ENCODE results near the gene CDKN2C. TPM values are rescaled to one million over a fixed set of nuclear protein-coding genes. Genes with fewer than 3 reads are reported as not detected.

The CDKN2C gene
- total RNA-seq, 1 donor from 2014 or later = 30.2 TPM

- intact Hi-C loops (cut with micrococcal nuclease) = loop anchor here (1.0 to 10.0 kb wide), 8 partner anchors 8 to 1675 kb away; partner anchors contain the start of genes BTF3L4, EPS15, OSBPL9 and RNF11
Measured at GRCh38 chr1:50959913-50960844, 9.9 kb upstream of the CDKN2C start, which contains the start of gene FAF1. TSS of gene FAF1 (minus strand) at chr1:50960267. CDS start at chr1:50959811, 456 bp downstream.

GRCh38 chr1:50964863-50965262, 5.2 kb upstream of the CDKN2C start:
- intact Hi-C loops (cut with micrococcal nuclease) = loop anchor here (5.0 to 10.0 kb wide), 2 partner anchors 552 to 1670 kb away; partner anchors contain the start of genes EPS15 and SHISAL2A

GRCh38 chr1:50966991-50967390, 3.1 kb upstream of the CDKN2C start:
- intact Hi-C loops (cut with micrococcal nuclease) = loop anchor here (10.0 kb wide), 1 partner anchor 1668 kb away; the partner anchor contains the start of gene SHISAL2A

GRCh38 chr1:50967416-50968157, 2.5 kb upstream of the CDKN2C start:
- intact Hi-C loops (cut with micrococcal nuclease) = loop anchor here (1.0 to 10.0 kb wide), 9 partner anchors 7 to 1667 kb away; partner anchors contain the start of genes FAF1, NRDC, RNF11 and SHISAL2A

- intact Hi-C loops (cut with micrococcal nuclease) = loop anchor here (1.0 to 10.0 kb wide), 9 partner anchors 8 to 1667 kb away; partner anchors contain the start of genes FAF1, NRDC, RNF11 and SHISAL2A
Measured at GRCh38 chr1:50968158-50968820, 1.8 kb upstream of the CDKN2C start.

GRCh38 chr1:50968821-50969610, 1.0 kb upstream of the CDKN2C start:
- intact Hi-C loops (cut with micrococcal nuclease) = loop anchor here (1.0 to 10.0 kb wide), 9 partner anchors 8 to 1666 kb away; partner anchors contain the start of genes FAF1, NRDC, RNF11 and SHISAL2A

GRCh38 chr1:50970509-50970887, 453 bp downstream of the CDKN2C start:
- intact Hi-C loops (cut with micrococcal nuclease) = loop anchor here (10.0 kb wide), 2 partner anchors 196 to 464 kb away; no protein-coding TSS in a partner anchor

DNA sequence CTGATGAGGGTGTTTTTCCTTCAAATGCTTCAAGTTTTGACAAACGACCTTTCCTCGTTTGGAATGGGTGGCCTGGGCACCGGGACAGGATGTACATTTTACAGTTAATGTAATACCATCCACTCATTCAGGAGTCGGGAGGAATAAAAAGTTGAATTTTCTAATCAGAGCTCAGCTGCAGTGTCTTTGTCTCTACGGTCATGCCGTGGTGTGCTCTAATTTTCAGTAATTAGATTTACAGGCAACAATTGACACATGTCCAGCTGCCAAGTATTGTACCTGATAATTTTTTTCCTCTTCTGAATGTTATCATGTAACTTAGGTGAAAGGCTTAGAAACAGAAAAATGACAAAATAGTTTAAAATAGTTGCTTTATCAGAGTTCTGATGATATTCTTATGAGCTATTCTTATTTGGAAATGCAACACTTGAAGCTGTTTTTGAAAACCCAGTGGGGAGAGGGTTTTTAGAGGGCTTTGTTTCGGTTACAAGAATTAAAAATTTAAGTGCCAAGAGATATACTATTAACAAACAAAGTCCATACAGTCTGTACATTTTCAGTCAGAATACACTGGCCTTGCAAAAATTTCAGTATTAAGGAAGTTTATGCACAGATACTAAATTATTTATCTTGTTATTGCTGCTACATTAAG, 1.0 kb downstream of the CDKN2C start:
- intact Hi-C loops (cut with micrococcal nuclease) = loop anchor here (10.0 kb wide), 2 partner anchors 196 to 464 kb away; no protein-coding TSS in a partner anchor

- intact Hi-C loops (cut with micrococcal nuclease) = loop anchor here (10.0 kb wide), 2 partner anchors 197 to 463 kb away; no protein-coding TSS in a partner anchor
Measured at GRCh38 chr1:50971748-50972305, 1.8 kb downstream of the CDKN2C start.

GRCh38 chr1:50972766-50973165, 2.7 kb downstream of the CDKN2C start:
- intact Hi-C loops (cut with micrococcal nuclease) = loop anchor here (10.0 kb wide), 2 partner anchors 198 to 462 kb away; no protein-coding TSS in a partner anchor

GRCh38 chr1:50973255-50973654, 3.2 kb downstream of the CDKN2C start:
- intact Hi-C loops (cut with micrococcal nuclease) = loop anchor here (10.0 kb wide), 2 partner anchors 198 to 462 kb away; no protein-coding TSS in a partner anchor

DNA sequence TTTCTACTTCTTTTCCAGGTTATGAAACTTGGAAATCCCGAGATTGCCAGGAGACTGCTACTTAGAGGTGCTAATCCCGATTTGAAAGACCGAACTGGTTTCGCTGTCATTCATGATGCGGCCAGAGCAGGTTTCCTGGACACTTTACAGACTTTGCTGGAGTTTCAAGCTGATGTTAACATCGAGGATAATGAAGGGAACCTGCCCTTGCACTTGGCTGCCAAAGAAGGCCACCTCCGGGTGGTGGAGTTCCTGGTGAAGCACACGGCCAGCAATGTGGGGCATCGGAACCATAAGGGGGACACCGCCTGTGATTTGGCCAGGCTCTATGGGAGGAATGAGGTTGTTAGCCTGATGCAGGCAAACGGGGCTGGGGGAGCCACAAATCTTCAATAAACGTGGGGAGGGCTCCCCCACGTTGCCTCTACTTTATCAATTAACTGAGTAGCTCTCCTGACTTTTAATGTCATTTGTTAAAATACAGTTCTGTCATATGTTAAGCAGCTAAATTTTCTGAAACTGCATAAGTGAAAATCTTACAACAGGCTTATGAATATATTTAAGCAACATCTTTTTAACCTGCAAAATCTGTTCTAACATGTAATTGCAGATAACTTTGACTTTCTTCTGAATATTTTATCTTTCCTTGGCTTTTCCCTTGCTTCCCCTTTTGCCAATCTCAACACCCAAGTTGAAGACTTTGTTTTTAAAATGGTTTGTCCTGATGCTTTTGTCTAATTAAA, 4.0 kb downstream of the CDKN2C start:
- intact Hi-C loops (cut with micrococcal nuclease) = loop anchor here (10.0 kb wide), 2 partner anchors 199 to 461 kb away; no protein-coding TSS in a partner anchor

- intact Hi-C loops (cut with micrococcal nuclease) = loop anchor here (10.0 kb wide), 2 partner anchors 200 to 460 kb away; no protein-coding TSS in a partner anchor
Measured at GRCh38 chr1:50974618-50974935, 4.5 kb downstream of the CDKN2C start.

DNA sequence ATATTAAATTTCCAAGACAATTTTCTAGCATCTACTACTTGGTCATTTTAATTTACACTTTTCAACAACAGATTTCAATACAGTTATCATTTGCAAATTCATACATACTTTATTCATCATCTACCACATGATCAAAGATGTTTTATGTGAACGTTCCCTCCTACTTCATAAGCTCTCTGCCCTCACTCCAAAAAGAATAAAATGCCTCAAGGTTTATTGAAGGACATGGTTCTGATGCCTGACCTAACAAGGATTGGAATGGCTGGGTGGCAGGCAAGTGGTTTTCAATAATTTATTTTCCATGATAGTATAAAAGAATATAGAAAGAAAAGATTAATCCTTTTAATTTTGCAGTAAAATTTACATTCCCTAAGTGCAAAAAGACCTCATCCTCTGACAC, 5.4 kb downstream of the CDKN2C start:
- intact Hi-C loops (cut with micrococcal nuclease) = loop anchor here (5.0 to 10.0 kb wide), 3 partner anchors 201 to 757 kb away; no protein-coding TSS in a partner anchor

DNA sequence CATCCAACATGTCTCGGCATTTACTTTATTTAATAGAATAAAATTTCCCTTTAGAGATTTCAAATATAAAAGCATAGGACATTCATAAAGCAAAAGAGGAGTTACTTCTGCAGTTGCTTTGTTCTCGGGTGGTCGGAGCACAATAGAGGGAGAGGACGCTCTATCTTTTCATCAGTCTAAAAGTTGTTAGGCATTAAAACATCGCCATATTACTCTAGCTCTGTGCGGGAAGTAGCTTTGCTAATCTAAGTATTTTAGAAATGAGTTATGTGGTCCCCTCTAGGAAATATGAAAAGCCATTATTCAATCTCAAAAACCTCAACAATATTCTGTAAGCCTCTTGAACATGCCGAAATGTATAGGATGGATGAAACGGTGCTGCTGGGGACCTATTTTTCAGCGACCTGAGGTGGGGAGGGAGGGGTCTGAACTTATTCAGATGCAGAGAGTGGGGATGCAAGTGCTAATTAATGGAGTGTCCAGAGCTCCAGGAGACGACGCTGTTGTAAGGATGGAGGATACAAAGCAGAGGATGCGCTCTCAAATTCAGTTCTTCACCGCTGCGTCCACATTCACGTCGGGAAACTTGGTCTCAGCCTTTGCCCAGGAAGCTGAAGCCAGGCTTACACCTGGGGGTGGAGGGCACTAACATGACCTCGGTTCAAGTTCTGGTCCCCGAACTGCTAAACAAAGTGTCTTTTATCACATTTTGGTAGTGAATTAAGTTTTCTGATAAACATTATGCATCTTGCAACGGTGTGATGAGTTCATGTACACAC, 6.3 kb downstream of the CDKN2C start:
- intact Hi-C loops (cut with micrococcal nuclease) = loop anchor here (5.0 to 10.0 kb wide), 3 partner anchors 201 to 756 kb away; no protein-coding TSS in a partner anchor

DNA sequence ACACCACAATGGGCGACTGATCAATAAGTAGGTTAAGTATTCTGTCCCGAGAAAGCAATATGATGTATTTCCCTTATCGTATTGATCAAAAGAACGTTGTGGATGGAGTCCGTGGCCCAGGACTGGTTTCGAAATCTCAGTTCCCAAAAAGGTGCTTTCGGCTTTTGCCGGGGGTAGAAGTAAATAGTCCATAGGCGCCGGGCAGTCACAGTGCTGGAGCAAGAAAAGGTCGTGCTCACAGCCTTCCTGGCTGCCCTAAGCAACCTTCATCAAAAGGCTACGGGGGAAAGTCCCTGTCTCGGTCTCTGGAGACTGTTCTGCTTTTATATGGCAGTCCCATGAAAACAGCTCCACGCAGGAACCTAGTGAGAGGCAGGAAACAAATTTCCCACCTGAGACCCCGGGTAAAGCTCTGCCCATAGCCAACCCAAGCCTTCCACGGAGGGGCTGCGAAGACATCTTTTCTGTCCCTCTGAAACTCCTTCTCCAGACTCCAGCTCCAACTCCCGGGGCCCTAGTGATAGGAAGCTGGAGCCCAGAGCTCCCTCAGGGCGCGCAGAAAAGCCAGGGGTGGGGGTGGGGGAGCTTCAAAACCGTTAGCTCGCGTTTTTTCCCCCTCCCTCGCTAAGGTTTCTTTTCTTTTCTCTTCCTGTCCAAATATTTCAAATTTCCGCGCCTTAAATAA, 7.0 kb downstream of the CDKN2C start:
- intact Hi-C loops (cut with micrococcal nuclease) = loop anchor here (1.0 to 10.0 kb wide), 5 partner anchors 9 to 755 kb away; partner anchors contain the start of gene FAF1
